Measurements from ENCODE around the gene CRIP1.

The CRIP1 gene

GRCh38 chr14:105471823-105472485 is 14.7 kb upstream of the CRIP1 start:
- TF ChIP-seq CTCF (IDR thresholded peaks at IDR 0.05): no peak
- TF ChIP-seq ZFX (IDR thresholded peaks at IDR 0.05; ENCODE audit: borderline replicate concordance): no peak
- H3K27ac ChIP-seq: peak overlapping the region; percentile 95

- H3K27ac ChIP-seq: peak overlapping the region; percentile 95
- TF ChIP-seq ZFX (IDR thresholded peaks at IDR 0.05; ENCODE audit: borderline replicate concordance): no peak
- TF ChIP-seq CTCF (IDR thresholded peaks at IDR 0.05): no peak
Observed at GRCh38 chr14:105472486-105472991, 14.1 kb upstream of the CRIP1 start.

- peak overlapping the region; percentile 95 for H3K27ac ChIP-seq
- no peak for TF ChIP-seq ZFX (IDR thresholded peaks at IDR 0.05; ENCODE audit: borderline replicate concordance)
- no peak for TF ChIP-seq CTCF (IDR thresholded peaks at IDR 0.05)
Observed at GRCh38 chr14:105473033-105473676, 13.5 kb upstream of the CRIP1 start.

GRCh38 chr14:105473677-105474482 is 12.8 kb upstream of the CRIP1 start:
- TF ChIP-seq CTCF (IDR thresholded peaks at IDR 0.05) (no peak), ZFX (IDR thresholded peaks at IDR 0.05; ENCODE audit: borderline replicate concordance) (no peak)
- H3K27ac ChIP-seq: peak overlapping the region; percentile 95

GRCh38 chr14:105474483-105475268 is 12.0 kb upstream of the CRIP1 start, which contains the start of gene CRIP2:
TSS of gene CRIP2 (plus strand) at chr14:105474821. CDS start at chr14:105474863, 42 bp downstream.
- H3K27ac ChIP-seq: peak within 1 kb of the TSS; percentile 95
- no peak for TF ChIP-seq ZFX (IDR thresholded peaks at IDR 0.05; ENCODE audit: borderline replicate concordance)
- no peak for TF ChIP-seq CTCF (IDR thresholded peaks at IDR 0.05)

- TF ChIP-seq ZFX (IDR thresholded peaks at IDR 0.05; ENCODE audit: borderline replicate concordance) (no peak), CTCF (IDR thresholded peaks at IDR 0.05) (no peak)
- peak overlapping the region; percentile 95 for H3K27ac ChIP-seq
Observed at GRCh38 chr14:105475269-105476096, 11.2 kb upstream of the CRIP1 start.

Data from 22Rv1 (cell line).